GM23248 (cell line): Measurements from ENCODE around the gene CYP39A1.

ENCODE experiments used
- EZH2 ChIP-seq: fragments of 200-600 bp; sonication (generic); IDR thresholded peaks from 2 replicates; pipeline ENCODE4 v1.6.1; 2018; ENCODE audit warnings: antibody characterized with exemption, mild to moderate bottlenecking; ENCODE audit not compliant: insufficient read depth, poor library complexity, severe bottlenecking
- EZH2phosphoT487 ChIP-seq: fragments of 200-600 bp; sonication (generic); IDR thresholded peaks from 2 replicates; pipeline ENCODE4 v1.6.1; 2018; ENCODE audit warnings: antibody characterized with exemption, moderate library complexity, mild to moderate bottlenecking, low read depth; ENCODE audit not compliant: insufficient read depth

GRCh38 chr6:46684771-46685170 is 32.2 kb upstream of the CYP39A1 start:
- TF ChIP-seq EZH2 (no peak), EZH2phosphoT487 (no peak)
